Duodenal mucosa (tissue), 2 donors: Measurements from ENCODE around the gene MAMDC4.

Experiments used
- H3K27ac ChIP-seq: one replicate; pipeline ENCODE4 v1.7.0; 2013; ENCODE audit warnings: low read depth, low read length
- H3K27me3 ChIP-seq, 2 donors: one replicate each; pipeline ENCODE4 v1.7.0; 2013; ENCODE audit warnings: low read length in 2 of 2, control low read depth in 1 of 2; ENCODE audit not compliant: insufficient read depth in 2 of 2, control insufficient read depth in 1 of 2
- H3K36me3 ChIP-seq, 2 donors: one replicate each; pipeline ENCODE4 v1.7.0; 2013; ENCODE audit warnings: low read length in 2 of 2, control low read depth in 1 of 2; ENCODE audit not compliant: insufficient read depth in 2 of 2, control insufficient read depth in 1 of 2
- H3K4me1 ChIP-seq, 2 donors: one replicate each; pipeline ENCODE4 v1.7.0; 2013; ENCODE audit warnings: low read length in 2 of 2, control low read depth in 1 of 2; ENCODE audit not compliant: insufficient read depth in 2 of 2, control insufficient read depth in 1 of 2
- H3K4me3 ChIP-seq, 2 donors: one replicate each; pipeline ENCODE4 v1.7.0; 2013; ENCODE audit warnings: low read length in 2 of 2, low read depth in 1 of 2
- H3K9ac ChIP-seq, 2 donors: one replicate each; pipeline ENCODE4 v1.7.0; 2013; ENCODE audit warnings: low read length in 2 of 2, low read depth in 1 of 2
- H3K9me3 ChIP-seq, 2 donors: one replicate each; pipeline ENCODE4 v1.7.0; 2013; ENCODE audit warnings: low read length in 2 of 2, control low read depth in 1 of 2; ENCODE audit not compliant: control insufficient read depth in 1 of 2

Gene MAMDC4

GRCh38 chr9:136845465-136846260, 6.5 kb upstream of the MAMDC4 start:
- H3K9me3 ChIP-seq, result no peaks in the 10 kb centered on the region
- H3K4me3 ChIP-seq, result no peak overlapping the region
- no peak overlapping the region for H3K27ac ChIP-seq
- H3K9ac ChIP-seq, result no peak overlapping the region
- peaks cover 0 to 9% of the 10 kb centered on the region in 2 donors for H3K27me3 ChIP-seq
- H3K36me3 ChIP-seq, result no peaks in the 10 kb centered on the region
- H3K4me1 ChIP-seq, result peaks cover 25 to 46% of the 10 kb centered on the region in 2 donors

GRCh38 chr9:136846376-136847087, 5.6 kb upstream of the MAMDC4 start:
- Histone ChIP-seq H3K4me1 (peaks cover 28 to 45% of the 10 kb centered on the region in 2 donors), H3K27ac (no peak overlapping the region), H3K4me3 (peak overlapping the region; percentile 29 to 40), H3K27me3 (peaks cover 0 to 9% of the 10 kb centered on the region in 2 donors), H3K9ac (no peak overlapping the region), H3K36me3 (no peaks in the 10 kb centered on the region), H3K9me3 (no peaks in the 10 kb centered on the region)

- Histone ChIP-seq H3K27ac (peak overlapping the region; percentile 94), H3K9me3 (no peaks in the 10 kb centered on the region), H3K27me3 (peaks cover 0 to 9% of the 10 kb centered on the region in 2 donors), H3K36me3 (no peaks in the 10 kb centered on the region), H3K4me3 (peak overlapping the region; percentile 86 to 93), H3K9ac (peak overlapping the region; percentile 65 to 88), H3K4me1 (peaks cover 29 to 45% of the 10 kb centered on the region in 2 donors)
Measured at GRCh38 chr9:136847088-136847825, 4.9 kb upstream of the MAMDC4 start.

GRCh38 chr9:136847826-136848392, 4.2 kb upstream of the MAMDC4 start:
- peak overlapping the region; percentile 65 to 88 for H3K9ac ChIP-seq

GRCh38 chr9:136848393-136849037, 3.6 kb upstream of the MAMDC4 start:
- peak overlapping the region; percentile 94 for H3K27ac ChIP-seq
- H3K4me3 ChIP-seq, result peak overlapping the region; percentile 86 to 93
- peaks cover 0 to 9% of the 10 kb centered on the region in 2 donors for H3K27me3 ChIP-seq
- H3K4me1 ChIP-seq, result peaks cover 29 to 40% of the 10 kb centered on the region in 2 donors
- peak overlapping the region; percentile 65 to 88 for H3K9ac ChIP-seq
- H3K9me3 ChIP-seq, result no peaks in the 10 kb centered on the region
- no peaks in the 10 kb centered on the region for H3K36me3 ChIP-seq

More at GRCh38 chr9:136847826-136848392, 4.2 kb upstream of the MAMDC4 start:
- peak overlapping the region; percentile 94 for H3K27ac ChIP-seq
- H3K4me3 ChIP-seq, result peak overlapping the region; percentile 86 to 93
- peaks cover 34 to 46% of the 10 kb centered on the region in 2 donors for H3K4me1 ChIP-seq
- peaks cover 0 to 9% of the 10 kb centered on the region in 2 donors for H3K27me3 ChIP-seq
- H3K36me3 ChIP-seq, result no peaks in the 10 kb centered on the region
- H3K9me3 ChIP-seq, result no peaks in the 10 kb centered on the region

GRCh38 chr9:136849038-136849959, 2.8 kb upstream of the MAMDC4 start, which contains the start of gene PHPT1:
TSS of gene PHPT1 (plus strand) at chr9:136849409. CDS start at chr9:136849431, 22 bp downstream.
- Histone ChIP-seq H3K4me1 (peaks cover 29 to 38% of the 10 kb centered on the region in 2 donors), H3K36me3 (no peaks in the 10 kb centered on the region)

GRCh38 chr9:136849960-136850865, 1.9 kb upstream of the MAMDC4 start:
- Histone ChIP-seq H3K9me3 (no peaks in the 10 kb centered on the region), H3K4me1 (peaks cover 29 to 42% of the 10 kb centered on the region in 2 donors), H3K36me3 (no peaks in the 10 kb centered on the region), H3K4me3 (peak overlapping the region; percentile 86 to 93), H3K27me3 (peaks cover 0 to 8% of the 10 kb centered on the region in 2 donors), H3K27ac (peak overlapping the region; percentile 36), H3K9ac (peak overlapping the region; percentile 58 to 88)

More at GRCh38 chr9:136849038-136849959, 2.8 kb upstream of the MAMDC4 start, which contains the start of gene PHPT1:
- Histone ChIP-seq H3K27me3 (peaks cover 0 to 9% of the 10 kb centered on the region in 2 donors), H3K9ac (peak within 1 kb of the TSS; percentile 65 to 88), H3K4me3 (peak within 1 kb of the TSS; percentile 86 to 93), H3K27ac (peak within 1 kb of the TSS; percentile 94), H3K9me3 (no peaks in the 10 kb centered on the region)
